ENCODE measurements around the gene TCFL5.

DNA sequence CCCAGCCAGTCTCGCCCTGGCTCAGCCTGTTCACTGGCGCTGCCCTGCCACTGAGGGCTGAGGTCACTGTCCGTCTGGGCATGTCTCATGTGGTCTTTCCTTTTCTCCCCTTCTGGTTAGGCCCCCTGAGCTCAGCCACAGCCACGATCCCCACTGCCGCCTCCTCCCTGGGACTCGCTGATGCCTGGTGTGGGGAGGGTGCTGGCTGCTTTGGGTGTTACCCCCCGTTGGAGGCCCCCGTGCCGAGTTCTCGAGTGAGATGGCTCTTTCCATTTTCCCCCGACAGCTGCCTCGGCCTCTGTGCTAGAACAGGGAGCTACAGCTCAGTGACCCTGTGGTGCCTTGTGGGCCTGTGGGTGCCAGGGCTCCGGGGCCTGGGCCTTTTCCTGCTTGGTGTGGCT is 14.9 kb upstream of the TCFL5 start:
- TF ChIP-seq REST (IDR thresholded peaks at IDR 0.05; ENCODE audit: insufficient read depth in 1 of 2, low read depth in 2 of 2, low read length in 2 of 2) (no peak), POLR2AphosphoS5 (IDR thresholded peaks at IDR 0.05; ENCODE audit: low read depth, low read length) (no peak)

Measured in PFSK-1 (cell line).